ENCODE results near the gene TMEM182.

Gene TMEM182

DNA sequence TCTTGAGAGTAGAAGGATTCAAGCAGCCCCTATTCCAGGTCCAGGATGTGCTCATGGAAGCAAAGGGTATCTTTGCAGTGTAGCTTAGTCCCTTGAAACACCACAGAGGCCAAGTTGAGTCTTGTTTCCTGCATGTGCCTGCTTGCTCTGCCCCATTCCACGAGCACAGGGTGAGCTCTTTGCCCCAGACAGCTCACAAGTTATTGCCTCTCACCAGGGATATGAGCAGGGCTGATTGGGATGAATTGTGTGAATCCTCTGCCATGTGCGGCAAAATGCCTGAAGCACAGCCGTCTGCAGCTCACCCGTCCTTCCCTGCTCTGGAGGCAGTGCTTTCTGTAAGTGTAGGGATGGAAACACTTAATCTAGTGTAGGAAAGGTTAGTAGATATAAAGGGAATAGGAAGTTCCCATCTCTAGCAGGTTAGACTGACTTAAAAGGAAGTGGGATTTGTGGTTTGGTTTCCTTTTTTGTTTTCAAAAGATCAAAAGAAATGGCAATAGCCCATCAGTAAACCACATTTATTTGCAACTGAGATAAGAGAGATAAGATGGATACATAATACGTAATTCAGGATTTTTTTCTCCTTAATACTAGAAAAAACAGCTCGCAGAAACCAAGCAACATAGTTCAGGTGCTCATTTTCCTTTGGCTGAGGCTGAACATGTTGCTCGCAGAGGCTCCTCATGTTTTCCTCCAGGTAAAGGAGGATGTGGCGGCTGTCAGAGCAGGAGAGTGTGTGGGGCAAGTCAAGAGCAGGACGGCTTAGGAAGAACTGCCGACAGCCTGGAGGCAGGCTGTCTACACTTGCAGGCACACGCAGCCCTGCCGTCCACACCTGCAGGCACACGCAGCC, 41.4 kb downstream of the TMEM182 start:
- H4K20me1 ChIP-seq (ENCODE audit: insufficient read depth, low read length): no peaks in the 10 kb centered on the region
- no peak overlapping the region for H3K27ac ChIP-seq (ENCODE audit: low read depth, low read length, poor library complexity, severe bottlenecking)
- no peak overlapping the region for H3K4me3 ChIP-seq (ENCODE audit: low read depth, low read length, poor library complexity, severe bottlenecking)
- no peak overlapping the region for H2AFZ ChIP-seq (ENCODE audit: low read length)
- no peaks in the 10 kb centered on the region for H3K27me3 ChIP-seq (ENCODE audit: insufficient read depth, low read length)
- H3K36me3 ChIP-seq (ENCODE audit: insufficient read depth, low read length): peaks cover 26% of the 10 kb centered on the region
- H3K9me3 ChIP-seq (ENCODE audit: low read length): peaks cover 17% of the 10 kb centered on the region
- no peak for TF ChIP-seq EZH2 (IDR thresholded peaks at IDR 0.05; ENCODE audit: borderline replicate concordance, low read length)
- TF ChIP-seq, protein P1, sequence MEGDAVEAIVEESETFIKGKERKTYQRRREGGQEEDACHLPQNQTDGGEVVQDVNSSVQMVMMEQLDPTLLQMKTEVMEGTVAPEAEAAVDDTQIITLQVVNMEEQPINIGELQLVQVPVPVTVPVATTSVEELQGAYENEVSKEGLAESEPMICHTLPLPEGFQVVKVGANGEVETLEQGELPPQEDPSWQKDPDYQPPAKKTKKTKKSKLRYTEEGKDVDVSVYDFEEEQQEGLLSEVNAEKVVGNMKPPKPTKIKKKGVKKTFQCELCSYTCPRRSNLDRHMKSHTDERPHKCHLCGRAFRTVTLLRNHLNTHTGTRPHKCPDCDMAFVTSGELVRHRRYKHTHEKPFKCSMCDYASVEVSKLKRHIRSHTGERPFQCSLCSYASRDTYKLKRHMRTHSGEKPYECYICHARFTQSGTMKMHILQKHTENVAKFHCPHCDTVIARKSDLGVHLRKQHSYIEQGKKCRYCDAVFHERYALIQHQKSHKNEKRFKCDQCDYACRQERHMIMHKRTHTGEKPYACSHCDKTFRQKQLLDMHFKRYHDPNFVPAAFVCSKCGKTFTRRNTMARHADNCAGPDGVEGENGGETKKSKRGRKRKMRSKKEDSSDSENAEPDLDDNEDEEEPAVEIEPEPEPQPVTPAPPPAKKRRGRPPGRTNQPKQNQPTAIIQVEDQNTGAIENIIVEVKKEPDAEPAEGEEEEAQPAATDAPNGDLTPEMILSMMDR (IDR thresholded peaks at IDR 0.05; ENCODE audit: low read length): no peak
- no peaks in the 10 kb centered on the region for H3K79me2 ChIP-seq (ENCODE audit: insufficient read depth, low read length)
- no peaks in the 10 kb centered on the region for H3K9me2 ChIP-seq (ENCODE audit: low read depth, low read length)
- no peak overlapping the region for H3K9ac ChIP-seq (ENCODE audit: low read length)
- H3K4me1 ChIP-seq (ENCODE audit: insufficient read depth, low read length, severe bottlenecking): no peaks in the 10 kb centered on the region
- H3K4me2 ChIP-seq (ENCODE audit: low read length): no peak overlapping the region
- no peaks in the 10 kb centered on the region for H3F3A ChIP-seq (ENCODE audit: insufficient read depth, low read length)

DNA sequence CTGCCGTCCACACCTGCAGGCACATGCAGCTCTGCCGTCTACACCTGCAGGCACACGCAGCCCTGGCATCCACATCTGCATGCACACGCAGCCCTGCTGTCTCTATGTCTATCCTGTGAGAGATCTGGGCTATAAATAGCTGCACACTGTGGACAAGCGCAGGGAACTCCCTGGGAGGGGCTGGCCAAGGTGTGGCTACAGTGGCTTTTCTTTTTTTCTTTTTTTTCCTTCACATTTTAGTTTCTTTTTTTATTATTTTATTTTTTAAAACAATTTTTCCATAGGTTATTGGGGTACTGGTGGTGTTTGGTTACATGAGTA, 42.0 kb downstream of the TMEM182 start:
- no peaks in the 10 kb centered on the region for H3K27me3 ChIP-seq (ENCODE audit: insufficient read depth, low read length)
- peaks cover 21% of the 10 kb centered on the region for H3K36me3 ChIP-seq (ENCODE audit: insufficient read depth, low read length)
- no peak overlapping the region for H3K9ac ChIP-seq (ENCODE audit: low read length)
- H3K27ac ChIP-seq (ENCODE audit: low read depth, low read length, poor library complexity, severe bottlenecking): no peak overlapping the region
- H2AFZ ChIP-seq (ENCODE audit: low read length): no peak overlapping the region
- no peak overlapping the region for H3K4me2 ChIP-seq (ENCODE audit: low read length)
- no peaks in the 10 kb centered on the region for H3K79me2 ChIP-seq (ENCODE audit: insufficient read depth, low read length)
- TF ChIP-seq, protein P1 (IDR thresholded peaks at IDR 0.05; ENCODE audit: low read length): no peak
- no peak for TF ChIP-seq EZH2 (IDR thresholded peaks at IDR 0.05; ENCODE audit: borderline replicate concordance, low read length)
- no peak overlapping the region for H3K4me3 ChIP-seq (ENCODE audit: low read depth, low read length, poor library complexity, severe bottlenecking)
- no peaks in the 10 kb centered on the region for H4K20me1 ChIP-seq (ENCODE audit: insufficient read depth, low read length)
- no peaks in the 10 kb centered on the region for H3K9me2 ChIP-seq (ENCODE audit: low read depth, low read length)
- H3F3A ChIP-seq (ENCODE audit: insufficient read depth, low read length): no peaks in the 10 kb centered on the region
- peaks cover 17% of the 10 kb centered on the region for H3K9me3 ChIP-seq (ENCODE audit: low read length)
- no peaks in the 10 kb centered on the region for H3K4me1 ChIP-seq (ENCODE audit: insufficient read depth, low read length, severe bottlenecking)

DNA sequence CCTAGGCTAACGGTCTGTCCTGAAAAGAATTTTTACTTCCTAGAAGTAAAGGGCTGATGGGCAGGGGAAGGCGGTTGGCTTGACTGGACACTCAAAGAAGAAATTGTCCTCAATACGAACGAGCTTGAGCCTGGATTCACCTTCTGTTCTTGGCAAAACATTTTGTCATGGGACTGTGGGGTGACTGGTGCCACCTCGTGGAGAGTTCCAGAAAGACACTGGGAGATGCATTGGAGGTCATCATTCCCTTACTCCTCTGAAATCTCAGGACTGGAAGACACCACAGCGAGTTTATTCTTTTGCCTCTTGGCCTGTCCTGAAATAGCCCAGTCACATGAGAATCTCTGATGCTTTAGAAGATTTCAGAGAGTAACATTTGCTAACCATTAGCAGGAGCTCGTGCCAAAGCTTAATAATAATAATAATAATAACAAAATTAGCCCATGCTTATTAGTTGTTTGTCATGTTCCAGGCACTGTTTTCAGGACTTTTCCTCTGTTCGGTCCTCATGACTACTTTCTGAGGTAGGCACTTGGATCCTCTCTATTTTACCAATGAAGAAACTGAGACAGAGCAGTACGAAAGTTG, 44.5 kb downstream of the TMEM182 start:
- TF ChIP-seq, protein P1 (IDR thresholded peaks at IDR 0.05; ENCODE audit: low read length): peak; percentile 78
- no peak for TF ChIP-seq EZH2 (IDR thresholded peaks at IDR 0.05; ENCODE audit: borderline replicate concordance, low read length)
- Histone ChIP-seq H3K36me3 (ENCODE audit: insufficient read depth, low read length) (peaks cover 3% of the 10 kb centered on the region; the same call in 1 of the 2 replicates), H2AFZ (ENCODE audit: low read length) (no peak overlapping the region), H3K4me1 (ENCODE audit: insufficient read depth, low read length, severe bottlenecking) (no peaks in the 10 kb centered on the region), H3K9ac (ENCODE audit: low read length) (no peak overlapping the region), H3F3A (ENCODE audit: insufficient read depth, low read length) (no peaks in the 10 kb centered on the region), H3K79me2 (ENCODE audit: insufficient read depth, low read length) (no peaks in the 10 kb centered on the region), H3K4me3 (ENCODE audit: low read depth, low read length, poor library complexity, severe bottlenecking) (no peak overlapping the region), H3K9me3 (ENCODE audit: low read length) (peaks cover 7% of the 10 kb centered on the region), H3K27ac (ENCODE audit: low read depth, low read length, poor library complexity, severe bottlenecking) (no peak overlapping the region), H3K4me2 (ENCODE audit: low read length) (no peak overlapping the region), H3K9me2 (ENCODE audit: low read depth, low read length) (no peaks in the 10 kb centered on the region), H3K27me3 (ENCODE audit: insufficient read depth, low read length) (no peaks in the 10 kb centered on the region), H4K20me1 (ENCODE audit: insufficient read depth, low read length) (no peaks in the 10 kb centered on the region)

Measured in OCI-LY1 (cell line).